NT2/D1 (cell line): Measurements from ENCODE around the gene CLDN10.

Experiments used
- DNase-seq: peaks from one replicate; pipeline ENCODE4 v3.0.0-alpha.2; 2011; ENCODE audit warnings: low read depth, low spot score
- H3K27me3 ChIP-seq: 2 replicates; pipeline ENCODE4 v1.6.0; 2011; ENCODE audit warnings: mild to moderate bottlenecking; ENCODE audit not compliant: insufficient read length, insufficient read depth
- H3K36me3 ChIP-seq: 2 replicates; pipeline ENCODE4 v1.6.1; 2011; ENCODE audit warnings: mild to moderate bottlenecking, low read length, mixed read lengths; ENCODE audit not compliant: insufficient read depth, insufficient read length
- H3K4me1 ChIP-seq: 2 replicates; pipeline ENCODE4 v1.5.1; 2011; ENCODE audit not compliant: insufficient read depth, insufficient read length
- H3K4me3 ChIP-seq: 2 replicates; pipeline ENCODE4 v1.5.1; 2011; ENCODE audit warnings: low read depth; ENCODE audit not compliant: insufficient read length
- H3K9ac ChIP-seq: 2 replicates; pipeline ENCODE4 v1.6.0; 2011; ENCODE audit warnings: low read depth; ENCODE audit not compliant: insufficient read length
- H3K9me3 ChIP-seq: 2 replicates; pipeline ENCODE4 v1.5.1; 2011; ENCODE audit warnings: mild to moderate bottlenecking, low read length; ENCODE audit not compliant: insufficient read depth
- SUZ12 ChIP-seq: IDR thresholded peaks from 2 replicates; pipeline ENCODE4 v1.6.1; 2011; ENCODE audit not compliant: insufficient read length, insufficient read depth; ENCODE audit errors: extremely low read depth
- YY1 ChIP-seq: IDR thresholded peaks from 2 replicates; pipeline ENCODE4 v1.6.1; 2011; ENCODE audit not compliant: insufficient read length, insufficient read depth
- ZNF274 ChIP-seq: IDR thresholded peaks from 2 replicates; pipeline ENCODE4 v1.6.1; 2011; ENCODE audit warnings: mild to moderate bottlenecking, low read depth, low read length

The CLDN10 gene

DNA sequence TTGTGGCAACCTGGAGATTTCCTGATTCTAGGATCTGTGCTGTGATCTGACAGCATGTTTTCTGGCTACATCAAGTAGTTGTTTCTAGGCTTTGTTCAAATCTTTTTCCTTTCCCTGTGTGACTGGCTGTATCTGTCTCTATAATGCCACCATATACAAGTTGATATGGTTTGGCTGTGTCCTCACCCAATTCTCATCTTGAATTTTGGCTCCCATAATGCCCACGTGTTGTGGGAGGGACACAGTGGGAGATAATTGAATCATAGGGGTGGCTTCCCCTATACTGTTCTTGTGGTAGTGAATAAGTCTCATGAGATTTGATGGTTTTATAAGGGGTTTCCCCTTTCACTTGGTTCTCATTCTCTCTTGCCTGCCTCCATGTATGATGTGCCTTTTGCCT, 24.6 kb upstream of the CLDN10 start:
- Histone ChIP-seq H3K36me3 (no peaks in the 10 kb centered on the region), H3K4me1 (no peaks in the 10 kb centered on the region), H3K27me3 (no peaks in the 10 kb centered on the region), H3K4me3 (no peak overlapping the region), H3K9ac (no peak overlapping the region), H3K9me3 (no peaks in the 10 kb centered on the region)
- TF ChIP-seq SUZ12 (no peak), YY1 (no peak), ZNF274 (no peak)
- no peak for DNase-seq

DNA sequence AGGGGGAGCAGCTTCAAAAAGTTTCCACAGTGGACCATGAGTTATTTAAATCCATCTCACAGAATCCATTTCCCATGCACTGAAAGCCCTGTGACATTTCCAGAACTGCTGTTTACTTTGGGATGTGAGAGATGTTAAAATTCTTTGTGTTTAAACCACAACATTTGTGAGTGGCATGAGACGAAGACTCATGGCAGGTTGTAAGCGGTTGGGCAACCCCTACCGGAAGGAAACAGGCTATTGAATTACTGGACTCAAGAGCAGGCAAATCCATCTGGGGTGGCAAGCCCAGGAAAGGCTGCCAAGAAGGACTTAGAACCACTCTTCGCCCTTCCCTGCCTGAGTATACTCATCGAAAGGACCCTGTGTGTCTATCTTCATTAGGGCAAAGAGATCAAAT, 22.3 kb upstream of the CLDN10 start:
- Histone ChIP-seq H3K27me3 (no peaks in the 10 kb centered on the region), H3K4me1 (peaks cover 3% of the 10 kb centered on the region), H3K9me3 (no peaks in the 10 kb centered on the region), H3K4me3 (no peak overlapping the region), H3K36me3 (no peaks in the 10 kb centered on the region), H3K9ac (no peak overlapping the region)
- DNase-seq = no peak
- TF ChIP-seq YY1 (no peak), ZNF274 (no peak), SUZ12 (no peak)

DNA sequence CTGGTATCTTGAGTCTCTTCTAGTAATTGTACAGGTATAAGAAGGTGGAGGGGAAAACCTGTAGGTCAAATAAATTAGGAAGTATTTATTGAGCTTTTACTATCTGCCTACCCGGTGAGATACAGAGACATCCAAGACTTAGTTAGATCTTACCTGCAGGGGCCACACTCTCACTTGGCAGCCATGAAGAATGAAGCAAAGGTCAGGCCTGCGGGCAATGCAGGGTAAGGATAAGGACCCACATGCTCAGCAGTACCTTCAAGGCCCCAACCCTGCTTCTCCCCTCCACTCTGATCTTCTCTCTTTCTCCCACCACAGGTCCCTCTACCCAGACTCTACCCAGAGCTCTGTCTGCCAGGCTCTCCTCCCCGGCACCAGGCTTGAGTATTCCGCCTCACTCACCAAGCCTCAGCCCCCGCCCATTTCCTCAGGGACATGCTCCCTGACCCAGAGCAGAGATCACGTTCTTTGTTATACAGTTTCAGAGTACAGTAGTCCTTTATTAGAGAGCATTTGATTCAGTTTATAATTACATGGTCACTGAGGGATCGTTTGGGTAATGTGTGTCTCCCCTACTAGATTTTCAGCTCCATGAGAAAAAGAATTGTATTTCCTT, 18.9 kb upstream of the CLDN10 start:
- TF ChIP-seq YY1 = no peak
- TF ChIP-seq SUZ12 = no peak
- no peak for TF ChIP-seq ZNF274
- H3K9ac ChIP-seq = no peak overlapping the region
- no peaks in the 10 kb centered on the region for H3K9me3 ChIP-seq
- peaks cover 3% of the 10 kb centered on the region for H3K4me1 ChIP-seq
- DNase-seq = no peak
- no peak overlapping the region for H3K4me3 ChIP-seq
- H3K36me3 ChIP-seq = no peaks in the 10 kb centered on the region
- no peaks in the 10 kb centered on the region for H3K27me3 ChIP-seq

DNA sequence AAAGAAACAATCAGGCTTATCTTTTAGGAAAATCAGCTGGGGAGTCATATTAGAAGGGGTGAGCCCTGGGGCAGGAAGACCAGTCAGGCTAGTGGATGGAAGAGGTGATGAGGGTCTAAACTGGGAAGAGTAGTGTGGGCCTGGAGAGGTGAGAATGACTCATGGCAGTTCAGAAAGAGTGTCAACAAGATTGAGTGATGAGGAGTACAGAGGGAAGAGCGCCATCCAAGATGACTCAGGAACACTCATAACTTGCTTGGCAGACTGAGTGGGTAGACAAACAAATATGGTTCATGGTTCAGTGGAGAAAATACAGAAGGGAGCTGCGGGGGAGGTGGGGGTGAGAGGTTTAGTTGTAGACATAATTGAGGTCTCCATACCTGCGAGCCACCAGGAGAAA, 17.3 kb upstream of the CLDN10 start:
- H3K36me3 ChIP-seq = no peaks in the 10 kb centered on the region
- H3K9ac ChIP-seq = no peak overlapping the region
- H3K4me3 ChIP-seq = no peak overlapping the region
- H3K9me3 ChIP-seq = no peaks in the 10 kb centered on the region
- TF ChIP-seq SUZ12 = no peak
- no peak for TF ChIP-seq ZNF274
- TF ChIP-seq YY1 = no peak
- peaks cover 3% of the 10 kb centered on the region for H3K4me1 ChIP-seq
- H3K27me3 ChIP-seq = no peaks in the 10 kb centered on the region
- no peak for DNase-seq

DNA sequence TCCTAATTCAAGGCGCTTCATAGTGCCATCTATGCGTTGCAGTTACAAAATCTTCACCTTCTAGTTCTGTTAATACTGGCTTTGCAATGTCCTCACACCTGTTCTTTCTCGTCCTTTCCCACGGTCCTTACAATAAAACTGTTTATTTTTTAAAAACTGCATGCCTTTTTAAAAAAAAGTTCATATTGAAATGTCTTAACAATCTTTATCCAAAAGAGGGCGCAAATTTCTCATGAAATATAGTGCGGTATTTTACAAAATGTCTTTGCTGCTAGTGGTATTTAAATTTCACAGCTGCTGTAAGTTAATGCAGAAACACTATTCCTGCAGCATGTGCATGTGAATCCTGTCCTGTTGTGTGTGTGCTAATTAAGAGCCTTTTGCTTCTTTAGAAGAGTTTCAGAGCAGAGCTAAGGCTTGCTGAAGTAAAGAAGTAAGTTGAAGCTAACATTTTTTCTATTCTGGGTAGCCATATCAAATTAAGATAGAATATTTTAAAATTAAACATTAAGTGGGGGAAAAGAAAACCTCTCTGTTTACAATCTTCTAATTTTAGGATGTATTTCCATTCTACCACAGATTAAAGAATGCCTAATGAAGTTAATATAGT, 15.8 kb upstream of the CLDN10 start:
- Histone ChIP-seq H3K4me3 (no peak overlapping the region), H3K9ac (no peak overlapping the region), H3K36me3 (no peaks in the 10 kb centered on the region), H3K9me3 (no peaks in the 10 kb centered on the region), H3K4me1 (peaks cover 3% of the 10 kb centered on the region), H3K27me3 (no peaks in the 10 kb centered on the region)
- TF ChIP-seq YY1 (no peak), ZNF274 (no peak), SUZ12 (no peak)
- DNase-seq = no peak

DNA sequence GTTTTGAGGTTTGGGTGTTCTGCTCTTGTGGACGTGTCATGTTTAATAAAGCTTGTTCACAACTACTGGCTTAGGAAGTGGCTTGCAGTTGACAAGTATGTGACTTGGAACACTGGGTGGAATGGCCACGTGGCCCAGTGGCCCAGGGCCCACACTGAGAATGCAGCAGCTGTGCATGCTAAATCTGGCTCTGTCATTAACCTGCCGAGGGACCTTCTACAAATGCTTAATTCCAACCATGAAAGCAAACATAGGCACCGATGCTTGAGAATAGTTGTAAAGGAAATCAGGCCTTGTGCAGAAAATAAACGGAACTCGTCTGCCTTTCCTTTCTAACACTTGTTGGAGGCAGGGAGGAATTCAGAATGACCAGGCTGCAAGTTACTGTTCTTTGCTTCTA, 11.6 kb upstream of the CLDN10 start:
- DNase-seq = no peak
- H3K4me1 ChIP-seq = no peaks in the 10 kb centered on the region
- no peaks in the 10 kb centered on the region for H3K36me3 ChIP-seq
- TF ChIP-seq SUZ12 (no peak), YY1 (no peak), ZNF274 (no peak)
- H3K9me3 ChIP-seq = no peaks in the 10 kb centered on the region
- H3K4me3 ChIP-seq = no peak overlapping the region
- no peaks in the 10 kb centered on the region for H3K27me3 ChIP-seq
- no peak overlapping the region for H3K9ac ChIP-seq

DNA sequence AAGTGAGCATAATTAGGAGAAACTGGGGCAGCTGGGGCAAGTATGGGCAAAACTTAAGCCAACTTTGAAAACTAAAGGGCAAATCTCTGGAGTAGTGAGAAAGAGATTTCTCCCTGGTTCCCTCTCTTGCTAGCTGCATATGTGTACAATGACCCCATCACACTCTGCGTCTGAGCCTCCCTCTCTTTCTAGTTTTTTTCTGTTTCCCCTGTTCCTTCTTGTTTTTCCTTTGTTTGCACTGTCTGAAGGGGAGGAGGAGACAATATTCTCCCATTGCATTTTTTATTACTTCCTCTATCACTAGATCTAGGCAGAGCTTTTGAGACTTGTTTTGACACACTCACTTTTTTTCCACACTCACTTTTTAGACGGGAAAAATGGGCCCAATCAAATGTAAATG, 11.2 kb upstream of the CLDN10 start:
- TF ChIP-seq ZNF274 (no peak), YY1 (no peak)
- H3K4me1 ChIP-seq = no peaks in the 10 kb centered on the region
- H3K27me3 ChIP-seq = no peaks in the 10 kb centered on the region
- no peak overlapping the region for H3K9ac ChIP-seq
- no peaks in the 10 kb centered on the region for H3K9me3 ChIP-seq
- H3K4me3 ChIP-seq = no peak overlapping the region
- no peak for DNase-seq
- H3K36me3 ChIP-seq = no peaks in the 10 kb centered on the region

DNA sequence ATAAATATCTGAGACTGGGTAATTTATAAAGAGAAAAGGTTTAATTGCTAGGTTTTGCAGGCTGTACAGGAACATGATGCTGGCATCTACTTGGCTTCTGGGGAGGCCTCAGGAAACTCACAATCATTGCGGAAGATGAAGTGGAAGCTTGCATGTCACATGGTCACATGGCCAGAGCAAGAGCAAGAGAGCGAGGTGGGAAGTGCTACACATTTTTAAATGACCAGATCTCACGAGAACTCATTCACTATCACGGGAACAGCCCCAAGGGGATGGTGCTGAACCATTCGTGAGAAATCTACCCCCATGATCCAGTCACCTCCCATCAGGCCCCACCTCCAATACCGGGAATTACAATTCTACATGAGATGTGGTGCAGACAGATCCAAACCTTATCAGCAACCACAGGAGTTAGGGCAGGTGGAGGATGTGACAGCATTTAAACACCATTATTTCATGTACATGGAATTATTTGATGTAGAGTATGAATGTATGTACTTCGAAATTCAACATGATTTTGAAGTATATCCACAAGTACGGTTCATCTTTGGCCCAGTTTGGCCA, 10.5 kb upstream of the CLDN10 start:
- no peak overlapping the region for H3K9ac ChIP-seq
- TF ChIP-seq YY1 (no peak), SUZ12 (no peak), ZNF274 (no peak)
- no peaks in the 10 kb centered on the region for H3K36me3 ChIP-seq
- no peak for DNase-seq
- H3K4me3 ChIP-seq = no peak overlapping the region
- no peaks in the 10 kb centered on the region for H3K9me3 ChIP-seq
- no peaks in the 10 kb centered on the region for H3K27me3 ChIP-seq
- H3K4me1 ChIP-seq = no peaks in the 10 kb centered on the region
